HG03045 (cell line): ENCODE data around the gene ATP6V1B1.

ENCODE experiments used
- ATAC-seq: cut with Tn5 transposase; IDR thresholded peaks from one replicate; pipeline ENCODE4 v1.9.1; 2021; ENCODE audit warnings: mild to moderate bottlenecking, moderate library complexity; ENCODE audit not compliant: unreplicated experiment

Gene ATP6V1B1

DNA sequence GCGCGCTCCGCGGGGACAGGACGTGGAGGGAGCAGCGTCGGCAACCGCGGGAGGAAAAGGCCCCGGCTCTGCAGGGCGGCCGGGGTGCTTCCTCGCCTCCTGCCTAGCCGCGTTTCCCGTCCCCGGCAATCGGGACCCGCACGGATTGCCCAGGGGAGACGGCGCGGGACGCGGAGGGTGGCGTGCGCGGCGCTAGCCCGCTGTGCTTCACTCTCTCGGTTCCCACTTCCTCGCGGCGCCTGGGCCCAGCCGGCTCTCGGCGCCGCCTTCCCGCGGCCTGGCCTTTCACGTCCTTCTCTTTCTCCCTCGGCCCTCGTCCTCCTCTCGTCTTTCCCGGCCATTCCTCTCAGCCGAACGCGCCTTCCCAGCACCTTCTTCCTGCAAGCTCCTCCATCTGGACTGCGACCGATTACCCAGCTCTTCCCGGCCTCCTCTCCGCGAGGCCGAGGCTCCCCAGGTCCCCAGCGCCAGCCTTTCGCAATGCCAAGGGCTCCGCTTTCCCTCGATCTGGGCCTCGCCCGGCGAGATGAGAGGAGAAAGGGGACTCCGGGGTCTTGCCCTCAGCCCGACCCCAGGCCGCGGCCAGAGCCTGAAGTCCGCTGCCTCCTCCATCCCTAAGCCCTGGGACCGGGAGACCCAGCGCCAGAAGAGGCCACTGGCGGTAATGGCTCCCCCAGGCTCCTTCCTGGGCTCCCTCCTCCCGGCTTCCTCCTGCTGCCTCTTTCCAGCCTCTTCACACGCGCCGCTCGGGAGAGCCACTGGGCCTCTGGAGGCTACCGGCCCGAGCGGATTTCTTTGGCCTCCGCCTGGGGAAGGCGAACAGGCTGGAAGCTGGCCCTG lies 34.3 kb upstream of the ATP6V1B1 start:
- no peak for ATAC-seq

- ATAC-seq: no peak
Measured at GRCh38 chr2:70902067-70902442, 33.6 kb upstream of the ATP6V1B1 start.

DNA sequence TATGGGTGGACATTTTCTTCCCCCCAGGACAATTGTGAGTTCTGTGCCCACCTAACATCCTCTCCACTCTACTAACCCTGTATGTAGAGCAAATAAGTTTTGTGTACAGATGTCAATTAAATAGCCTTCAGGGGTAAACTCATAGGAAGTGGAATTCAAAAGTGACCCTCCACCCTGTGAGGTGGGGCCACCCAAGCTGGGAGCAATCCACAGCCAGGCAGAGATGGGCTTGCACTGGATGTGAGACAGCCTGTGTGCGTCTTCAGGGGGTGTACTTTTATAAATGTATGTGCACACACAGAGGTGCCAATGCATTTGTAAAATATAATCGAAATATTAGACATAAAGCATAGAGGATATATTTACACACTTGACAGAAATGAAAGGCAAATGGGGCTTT lies 33.1 kb upstream of the ATP6V1B1 start:
- no peak for ATAC-seq

- ATAC-seq: no peak
Measured at GRCh38 chr2:70903171-70903570, 32.5 kb upstream of the ATP6V1B1 start.

GRCh38 chr2:70903641-70904340 lies 31.9 kb upstream of the ATP6V1B1 start:
- ATAC-seq: no peak

- ATAC-seq: no peak
Measured at GRCh38 chr2:70904371-70905216, 31.1 kb upstream of the ATP6V1B1 start.

- no peak for ATAC-seq
Measured at GRCh38 chr2:70905443-70906421, 30.0 kb upstream of the ATP6V1B1 start.

DNA sequence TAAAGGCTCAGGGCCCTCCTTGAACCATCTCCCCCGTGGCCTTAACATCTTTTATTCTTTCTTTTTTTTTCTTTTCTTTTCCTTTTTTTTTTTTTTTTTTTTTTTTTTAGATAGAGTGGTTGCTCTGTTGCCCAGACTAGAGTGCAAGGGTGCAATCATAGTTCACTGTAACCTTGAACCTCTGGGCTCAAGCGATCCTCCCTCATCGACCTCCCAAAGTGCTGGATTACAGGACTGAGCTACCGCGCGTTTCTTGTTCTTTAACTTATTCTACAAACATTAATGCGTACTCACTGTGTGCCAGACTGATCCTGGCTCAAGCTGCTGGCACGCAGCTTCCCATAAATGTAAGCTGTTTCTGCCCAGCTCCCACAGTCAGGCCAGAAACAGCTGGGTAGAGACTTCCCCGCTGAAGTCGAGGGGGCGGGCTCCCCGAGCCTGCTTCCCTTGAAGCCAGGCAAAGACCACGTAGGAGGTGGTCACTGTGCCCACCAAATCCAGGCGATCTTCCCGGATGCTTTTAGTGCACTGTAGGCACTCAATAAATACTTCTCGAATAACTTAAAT lies 29.2 kb upstream of the ATP6V1B1 start:
- ATAC-seq: no peak

DNA sequence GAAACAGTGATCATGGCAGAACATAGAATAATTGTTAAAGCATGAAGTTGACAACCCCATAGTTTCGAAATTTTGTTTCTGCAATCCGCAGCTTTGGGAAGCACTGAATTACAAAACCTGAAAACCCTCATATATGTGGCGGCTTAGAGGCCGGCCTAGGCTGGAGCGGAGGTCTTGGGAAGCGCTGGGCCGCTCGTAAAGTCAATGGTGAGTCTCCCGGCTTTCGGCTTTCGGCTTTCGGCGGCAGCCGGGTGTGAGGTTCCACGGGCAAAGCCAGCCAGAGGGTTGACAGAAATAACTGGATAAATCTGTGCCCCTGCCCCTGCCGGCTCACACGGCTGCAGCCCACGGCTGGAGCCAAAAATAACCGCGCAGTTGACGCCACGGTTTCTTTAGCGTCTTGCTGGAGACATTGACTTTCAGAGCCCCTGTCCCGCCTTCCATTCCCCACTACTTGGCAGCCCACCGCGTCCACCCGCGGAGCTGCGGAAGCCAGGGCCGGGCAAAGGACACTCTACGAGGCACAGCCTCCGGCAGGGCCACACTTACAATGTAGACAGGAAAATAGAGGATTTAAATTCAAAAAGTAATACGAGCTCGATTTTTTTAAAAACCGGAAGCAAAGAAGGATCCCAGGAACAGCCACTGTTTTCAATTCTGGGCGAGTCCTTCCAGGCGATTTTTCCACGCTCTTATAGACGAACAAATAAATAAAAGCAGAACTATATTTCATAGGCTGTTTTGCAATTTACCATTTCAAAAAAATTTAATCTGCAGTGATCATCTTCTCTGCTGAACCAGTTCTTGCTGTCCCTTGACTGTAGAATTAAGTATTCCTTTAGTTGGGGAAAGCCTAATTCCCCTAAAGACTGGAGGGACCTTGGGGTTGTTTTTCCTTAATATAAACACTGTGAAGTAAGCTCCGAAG lies 28.3 kb upstream of the ATP6V1B1 start:
- no peak for ATAC-seq

GRCh38 chr2:70916291-70916690 lies 19.4 kb upstream of the ATP6V1B1 start:
- ATAC-seq: no peak

DNA sequence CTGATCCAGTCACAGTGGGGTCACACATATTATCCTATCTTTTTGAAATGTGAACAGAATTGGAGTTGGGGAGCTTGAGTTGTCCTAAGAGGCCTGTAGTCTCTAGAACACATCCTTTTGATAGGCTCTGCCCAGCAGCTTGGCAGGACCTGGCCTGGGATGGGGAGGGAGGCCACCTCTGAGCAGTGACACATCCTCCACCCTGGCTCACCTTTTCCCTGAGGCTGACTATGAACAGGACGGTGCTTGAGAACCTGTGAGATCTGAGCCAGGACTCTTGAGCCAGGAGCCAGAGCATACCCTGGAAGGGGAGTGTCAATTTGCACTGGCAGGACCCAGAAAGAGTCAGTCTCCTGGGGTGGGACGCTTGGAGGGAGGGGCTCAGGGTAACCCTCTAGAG lies 17.7 kb upstream of the ATP6V1B1 start:
- ATAC-seq: no peak

DNA sequence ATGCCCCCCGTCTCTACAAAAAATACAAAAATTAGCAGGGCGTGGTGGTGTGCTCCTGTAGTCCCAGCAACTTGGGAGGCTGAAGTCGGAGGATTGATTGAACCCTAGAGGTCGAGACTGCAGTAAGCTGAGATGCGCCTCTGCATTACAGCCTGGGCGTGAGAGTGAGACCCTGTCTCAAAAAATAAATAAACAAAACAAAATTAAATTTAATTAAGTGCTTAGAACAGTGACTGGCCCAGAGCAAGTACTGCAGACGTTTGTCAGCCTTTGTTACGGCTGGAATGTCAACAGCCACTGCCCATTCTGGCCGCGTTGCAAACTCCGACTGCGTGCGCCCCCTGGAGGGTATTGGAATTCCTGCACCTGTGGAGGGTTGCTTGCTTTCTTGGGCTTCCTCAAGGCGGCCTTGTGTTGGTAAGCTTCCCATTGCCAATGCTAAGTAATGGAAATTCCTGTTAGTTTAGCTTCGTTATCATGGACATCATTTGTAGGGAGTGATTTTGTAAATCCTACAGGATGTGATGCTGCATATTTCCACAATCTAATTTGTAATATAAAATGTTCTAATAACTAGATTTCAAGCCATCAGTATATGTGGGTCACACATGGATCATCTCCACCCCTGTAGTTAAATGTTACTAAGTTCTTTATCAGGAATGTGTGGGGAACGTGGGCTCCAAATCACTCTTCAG lies 15.9 kb upstream of the ATP6V1B1 start:
- no peak for ATAC-seq

DNA sequence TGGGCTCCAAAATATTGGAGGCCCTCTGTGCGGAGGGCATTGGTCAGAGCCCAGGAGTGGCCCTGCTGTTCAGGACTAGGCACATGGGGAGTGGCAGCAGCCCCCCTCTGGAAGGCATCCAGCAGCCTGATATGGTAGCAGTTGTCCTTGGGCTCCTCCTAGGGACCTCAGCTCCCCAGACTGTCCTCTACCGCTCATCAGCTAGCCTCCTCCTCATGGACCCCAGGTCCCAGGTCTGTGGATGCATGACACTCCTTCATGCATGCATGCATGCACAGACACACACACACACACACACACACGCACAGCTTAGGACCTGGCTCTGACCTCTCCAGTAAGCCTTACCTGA lies 15.4 kb upstream of the ATP6V1B1 start:
- ATAC-seq: no peak

- ATAC-seq: no peak
Measured at GRCh38 chr2:70921031-70921430, 14.7 kb upstream of the ATP6V1B1 start.

DNA sequence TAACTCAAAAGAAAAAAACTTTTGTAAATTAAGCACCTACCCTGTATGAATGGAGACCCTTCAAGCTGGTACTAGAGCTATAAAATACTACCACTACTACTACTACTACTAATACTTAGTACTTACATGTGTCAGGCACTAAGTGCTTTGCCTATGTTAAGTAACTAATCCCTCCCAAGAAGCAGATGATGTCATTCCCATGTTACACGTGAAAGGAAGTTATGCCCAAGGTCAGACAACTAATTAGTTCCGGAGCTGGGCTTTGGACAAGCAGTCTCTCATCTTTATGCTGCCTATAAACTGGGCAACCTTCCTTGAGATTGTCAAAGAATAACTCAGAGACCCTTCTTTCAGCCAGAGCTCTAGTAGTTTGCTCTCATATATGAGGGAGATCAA lies 13.9 kb upstream of the ATP6V1B1 start:
- no peak for ATAC-seq

DNA sequence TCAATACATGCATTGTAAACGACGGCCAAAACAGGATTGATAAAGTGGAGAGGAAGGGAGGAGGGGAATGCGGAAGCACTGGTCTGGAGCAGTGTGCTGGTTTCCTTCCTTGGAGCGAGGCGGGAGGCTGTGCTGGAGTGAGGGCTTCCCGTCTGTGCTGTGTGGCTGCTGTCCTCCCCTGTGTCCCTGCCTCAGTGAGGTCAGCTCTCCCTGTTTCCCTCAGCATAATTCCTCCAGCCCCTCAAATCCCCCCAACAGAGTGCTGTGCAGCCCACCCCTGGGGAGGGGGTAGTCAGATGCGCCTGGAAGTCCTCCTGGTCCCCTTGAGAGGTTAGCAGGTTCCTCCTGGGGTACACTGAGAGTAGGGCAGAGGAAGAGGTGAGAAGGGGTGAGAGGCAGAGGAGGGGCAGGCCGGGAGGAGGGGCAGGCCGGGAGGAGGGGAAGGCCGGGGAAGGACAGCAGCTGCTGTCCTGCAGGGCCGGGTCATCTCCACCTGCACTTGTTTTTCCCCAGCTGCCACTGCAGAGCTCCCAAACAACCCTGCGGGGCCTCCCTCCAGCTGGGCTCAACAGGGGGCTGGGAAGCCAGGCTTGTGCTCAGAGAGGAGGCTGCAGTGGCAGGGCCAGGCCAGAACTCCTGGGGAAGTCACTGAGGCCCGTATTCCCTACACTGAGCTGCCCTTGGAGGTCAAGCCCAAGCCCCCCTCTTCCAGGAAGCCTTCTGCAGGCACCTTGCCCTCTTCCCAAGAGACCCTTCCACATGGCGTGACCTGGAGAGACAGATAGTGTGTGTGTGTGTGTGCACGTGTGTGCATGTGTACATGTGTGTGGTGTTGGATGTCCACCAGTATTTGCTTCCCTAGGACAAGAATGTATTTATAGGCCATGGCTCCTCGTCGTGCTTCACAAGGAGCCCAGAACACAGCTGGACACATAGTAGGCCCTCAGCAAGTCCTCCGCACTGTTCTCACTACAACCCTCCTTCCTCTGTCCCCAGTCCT lies 13.2 kb upstream of the ATP6V1B1 start:
- no peak for ATAC-seq

DNA sequence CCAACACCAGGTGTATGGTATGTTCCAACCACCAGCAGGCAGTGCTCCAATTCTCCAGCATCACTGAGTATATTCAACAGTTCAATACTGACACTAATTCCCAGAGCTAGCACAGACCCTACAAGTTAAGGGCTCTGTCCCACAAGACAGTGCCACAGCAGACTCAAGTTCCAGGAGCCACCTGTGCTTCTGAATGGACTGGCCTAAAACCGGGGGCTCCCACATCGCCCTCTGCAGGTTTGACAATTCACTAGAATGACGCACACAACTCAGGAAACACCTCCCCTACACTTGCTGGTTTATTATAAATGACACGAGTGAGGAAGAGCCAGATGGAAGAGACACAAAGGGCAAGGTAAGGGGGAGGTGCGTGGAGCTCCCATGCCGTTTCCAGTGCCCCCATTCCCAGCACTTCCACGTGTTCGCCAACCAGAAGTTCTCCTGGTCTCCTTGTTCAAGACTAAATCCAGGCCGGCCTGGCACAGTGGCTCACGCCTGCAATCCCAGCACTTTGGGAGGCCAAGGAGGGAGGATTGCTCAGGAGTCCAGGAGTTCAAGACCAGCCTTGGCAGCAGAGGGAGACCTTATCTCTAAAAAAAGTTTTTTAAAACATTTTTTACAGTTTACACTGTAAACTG lies 12.2 kb upstream of the ATP6V1B1 start:
- no peak for ATAC-seq
